ENCODE results near the gene TMEM258.

Gene TMEM258

DNA sequence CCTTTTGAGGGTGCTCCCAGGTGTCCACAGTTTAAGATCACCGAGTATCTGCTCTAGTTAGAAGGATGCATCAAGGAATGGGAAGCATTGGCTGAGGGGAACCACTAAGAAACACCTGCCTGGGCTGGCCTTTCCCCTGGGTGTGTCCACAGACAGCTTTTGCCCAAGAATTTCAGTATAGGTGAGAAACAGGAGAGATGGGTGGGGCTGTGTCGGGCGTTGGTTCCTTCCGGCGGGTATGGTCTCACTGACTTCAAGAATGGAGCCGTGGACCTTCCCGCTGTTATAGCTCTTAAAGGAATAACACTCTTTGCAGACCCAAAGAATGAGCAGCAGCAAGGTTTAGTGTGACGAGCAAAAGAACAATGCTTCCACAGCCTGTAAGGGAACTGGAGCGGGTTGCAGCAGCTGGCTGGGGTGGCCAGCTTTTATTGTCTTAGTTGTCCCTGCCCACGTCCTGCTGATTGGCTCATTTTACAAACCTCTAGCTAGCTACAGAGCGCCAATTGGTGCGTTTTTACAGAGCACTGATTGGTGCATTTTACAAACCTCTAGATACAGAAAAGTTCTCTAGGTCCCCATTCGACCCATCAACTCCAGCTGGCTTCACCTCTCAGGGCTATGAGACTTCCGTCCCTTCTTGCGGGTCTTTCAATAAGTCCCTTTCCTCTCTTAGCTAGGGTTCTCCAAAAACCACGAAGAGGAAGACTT lies 22.0 kb upstream of the TMEM258 start:
- Histone ChIP-seq H3K9me2 (ENCODE audit: low read depth, low read length) (no peaks in the 10 kb centered on the region), H3K4me3 (ENCODE audit: low read depth, low read length, poor library complexity, severe bottlenecking) (peak overlapping the region; percentile 70), H3F3A (ENCODE audit: insufficient read depth, low read length) (no peaks in the 10 kb centered on the region), H4K20me1 (ENCODE audit: insufficient read depth, low read length) (no peaks in the 10 kb centered on the region), H3K9me3 (ENCODE audit: low read length) (no peaks in the 10 kb centered on the region), H3K36me3 (ENCODE audit: insufficient read depth, low read length) (peaks cover 30% of the 10 kb centered on the region), H3K27me3 (ENCODE audit: insufficient read depth, low read length) (no peaks in the 10 kb centered on the region), H3K9ac (ENCODE audit: low read length) (peak overlapping the region; percentile 78; the same call in 1 of the 2 replicates), H3K4me1 (ENCODE audit: insufficient read depth, low read length, severe bottlenecking) (peaks cover 19% of the 10 kb centered on the region), H2AFZ (ENCODE audit: low read length) (no peak overlapping the region), H3K4me2 (ENCODE audit: low read length) (peak overlapping the region; percentile 91), H3K27ac (ENCODE audit: low read depth, low read length, poor library complexity, severe bottlenecking) (peak overlapping the region; percentile 73), H3K79me2 (ENCODE audit: insufficient read depth, low read length) (no peaks in the 10 kb centered on the region)
- TF ChIP-seq, protein P1, sequence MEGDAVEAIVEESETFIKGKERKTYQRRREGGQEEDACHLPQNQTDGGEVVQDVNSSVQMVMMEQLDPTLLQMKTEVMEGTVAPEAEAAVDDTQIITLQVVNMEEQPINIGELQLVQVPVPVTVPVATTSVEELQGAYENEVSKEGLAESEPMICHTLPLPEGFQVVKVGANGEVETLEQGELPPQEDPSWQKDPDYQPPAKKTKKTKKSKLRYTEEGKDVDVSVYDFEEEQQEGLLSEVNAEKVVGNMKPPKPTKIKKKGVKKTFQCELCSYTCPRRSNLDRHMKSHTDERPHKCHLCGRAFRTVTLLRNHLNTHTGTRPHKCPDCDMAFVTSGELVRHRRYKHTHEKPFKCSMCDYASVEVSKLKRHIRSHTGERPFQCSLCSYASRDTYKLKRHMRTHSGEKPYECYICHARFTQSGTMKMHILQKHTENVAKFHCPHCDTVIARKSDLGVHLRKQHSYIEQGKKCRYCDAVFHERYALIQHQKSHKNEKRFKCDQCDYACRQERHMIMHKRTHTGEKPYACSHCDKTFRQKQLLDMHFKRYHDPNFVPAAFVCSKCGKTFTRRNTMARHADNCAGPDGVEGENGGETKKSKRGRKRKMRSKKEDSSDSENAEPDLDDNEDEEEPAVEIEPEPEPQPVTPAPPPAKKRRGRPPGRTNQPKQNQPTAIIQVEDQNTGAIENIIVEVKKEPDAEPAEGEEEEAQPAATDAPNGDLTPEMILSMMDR (IDR thresholded peaks at IDR 0.05; ENCODE audit: low read length) = no peak
- no peak for TF ChIP-seq EZH2 (IDR thresholded peaks at IDR 0.05; ENCODE audit: borderline replicate concordance, low read length)

DNA sequence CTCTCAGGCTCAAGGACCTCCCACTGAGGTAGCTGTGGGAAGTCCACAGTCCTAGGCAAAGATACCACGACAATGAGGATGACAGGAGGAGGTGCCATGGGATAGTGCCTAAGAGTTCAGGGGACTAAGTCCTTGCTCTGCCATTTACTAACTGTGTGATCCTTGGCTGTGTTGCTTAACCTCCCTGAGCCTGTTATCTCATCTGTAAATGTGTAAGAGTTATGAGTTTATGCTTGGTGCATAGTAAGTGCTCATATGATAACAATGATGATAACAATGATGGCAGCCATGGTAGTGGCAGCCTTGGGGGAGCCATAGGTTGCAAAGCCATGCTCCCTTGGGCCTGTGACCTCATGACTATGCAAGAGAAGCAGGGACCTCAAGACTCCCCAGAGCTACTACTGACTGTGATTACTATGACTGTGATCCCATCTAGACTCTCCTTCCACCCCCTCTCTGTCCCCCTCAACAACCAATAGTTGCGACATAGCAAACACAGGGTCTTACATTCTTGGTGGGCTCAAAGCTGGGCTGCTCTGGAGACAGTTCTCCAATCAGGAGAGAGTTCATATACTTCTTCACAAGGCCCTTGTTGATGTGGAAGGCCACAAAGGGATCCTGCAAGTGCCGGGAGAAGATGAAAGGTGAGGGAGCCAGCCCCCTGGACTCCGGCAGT lies 20.5 kb upstream of the TMEM258 start:
- H3K36me3 ChIP-seq (ENCODE audit: insufficient read depth, low read length) = peaks cover 38% of the 10 kb centered on the region
- no peak for TF ChIP-seq EZH2 (IDR thresholded peaks at IDR 0.05; ENCODE audit: borderline replicate concordance, low read length)
- TF ChIP-seq, protein P1 (IDR thresholded peaks at IDR 0.05; ENCODE audit: low read length) = no peak
- peaks cover 19% of the 10 kb centered on the region for H3K4me1 ChIP-seq (ENCODE audit: insufficient read depth, low read length, severe bottlenecking)
- no peak overlapping the region for H3K4me3 ChIP-seq (ENCODE audit: low read depth, low read length, poor library complexity, severe bottlenecking)
- no peaks in the 10 kb centered on the region for H3K27me3 ChIP-seq (ENCODE audit: insufficient read depth, low read length)
- H3K9me3 ChIP-seq (ENCODE audit: low read length) = no peaks in the 10 kb centered on the region
- no peak overlapping the region for H3K9ac ChIP-seq (ENCODE audit: low read length)
- H4K20me1 ChIP-seq (ENCODE audit: insufficient read depth, low read length) = no peaks in the 10 kb centered on the region
- no peaks in the 10 kb centered on the region for H3K9me2 ChIP-seq (ENCODE audit: low read depth, low read length)
- H2AFZ ChIP-seq (ENCODE audit: low read length) = no peak overlapping the region
- H3F3A ChIP-seq (ENCODE audit: insufficient read depth, low read length) = no peaks in the 10 kb centered on the region
- no peaks in the 10 kb centered on the region for H3K79me2 ChIP-seq (ENCODE audit: insufficient read depth, low read length)
- no peak overlapping the region for H3K4me2 ChIP-seq (ENCODE audit: low read length)
- no peak overlapping the region for H3K27ac ChIP-seq (ENCODE audit: low read depth, low read length, poor library complexity, severe bottlenecking)

GRCh38 chr11:61811831-61812230 lies 19.4 kb upstream of the TMEM258 start:
- Histone ChIP-seq H3K4me1 (ENCODE audit: insufficient read depth, low read length, severe bottlenecking) (peaks cover 19% of the 10 kb centered on the region), H2AFZ (ENCODE audit: low read length) (no peak overlapping the region), H4K20me1 (ENCODE audit: insufficient read depth, low read length) (no peaks in the 10 kb centered on the region), H3K79me2 (ENCODE audit: insufficient read depth, low read length) (no peaks in the 10 kb centered on the region), H3K4me2 (ENCODE audit: low read length) (no peak overlapping the region), H3K4me3 (ENCODE audit: low read depth, low read length, poor library complexity, severe bottlenecking) (no peak overlapping the region), H3K36me3 (ENCODE audit: insufficient read depth, low read length) (peaks cover 40% of the 10 kb centered on the region), H3K9ac (ENCODE audit: low read length) (no peak overlapping the region), H3K27me3 (ENCODE audit: insufficient read depth, low read length) (no peaks in the 10 kb centered on the region), H3K9me3 (ENCODE audit: low read length) (no peaks in the 10 kb centered on the region), H3F3A (ENCODE audit: insufficient read depth, low read length) (no peaks in the 10 kb centered on the region), H3K9me2 (ENCODE audit: low read depth, low read length) (no peaks in the 10 kb centered on the region), H3K27ac (ENCODE audit: low read depth, low read length, poor library complexity, severe bottlenecking) (no peak overlapping the region)
- TF ChIP-seq, protein P1 (IDR thresholded peaks at IDR 0.05; ENCODE audit: low read length) = no peak
- TF ChIP-seq EZH2 (IDR thresholded peaks at IDR 0.05; ENCODE audit: borderline replicate concordance, low read length) = no peak

All from OCI-LY1 (cell line).